ENCODE measurements around the gene NPR1.
"Not testable (repeated sequence)": the region's sequence is repeated elsewhere in the genome, so short reads cannot be mapped to it uniquely, and the experiment has no call there.

Gene NPR1

DNA sequence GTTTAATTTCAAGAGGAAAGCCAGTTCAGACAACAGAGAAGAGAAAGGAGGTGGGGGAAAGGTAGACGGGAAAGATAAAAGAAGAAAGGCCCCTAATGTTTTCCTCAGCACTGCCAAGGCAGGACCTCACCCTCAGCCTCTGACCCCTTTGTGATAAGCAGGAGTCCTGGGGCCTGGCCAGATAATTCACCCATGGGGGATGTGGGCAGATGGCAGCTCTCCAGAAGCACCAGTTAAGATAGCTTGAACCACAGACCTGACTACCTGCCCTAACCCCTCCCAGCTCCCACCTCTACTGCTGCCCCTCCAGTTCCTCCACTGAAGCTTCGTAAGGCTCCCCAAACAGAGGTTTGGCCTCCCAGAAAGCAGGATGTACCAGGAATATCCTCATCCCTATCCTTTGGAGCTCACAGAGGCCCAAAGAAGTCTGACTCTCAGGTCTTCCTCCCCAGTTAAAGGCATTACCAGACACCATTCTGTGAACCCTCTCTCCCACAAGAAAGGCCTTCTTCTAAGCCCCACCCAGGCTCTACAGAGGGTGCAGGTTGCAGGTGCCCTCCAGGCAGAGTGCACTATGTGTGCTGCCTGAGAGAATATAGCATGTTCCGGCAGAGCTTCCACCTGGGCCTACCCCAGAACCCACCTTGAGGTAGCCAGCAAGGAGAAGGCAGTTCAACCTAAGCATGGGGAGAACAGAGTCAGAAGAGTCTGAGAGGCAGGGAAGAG, 29.2 kb upstream of the NPR1 start:
- no peak for DNase-seq (ENCODE audit: low read depth in 2 of 2, low spot score in 1 of 2)

DNA sequence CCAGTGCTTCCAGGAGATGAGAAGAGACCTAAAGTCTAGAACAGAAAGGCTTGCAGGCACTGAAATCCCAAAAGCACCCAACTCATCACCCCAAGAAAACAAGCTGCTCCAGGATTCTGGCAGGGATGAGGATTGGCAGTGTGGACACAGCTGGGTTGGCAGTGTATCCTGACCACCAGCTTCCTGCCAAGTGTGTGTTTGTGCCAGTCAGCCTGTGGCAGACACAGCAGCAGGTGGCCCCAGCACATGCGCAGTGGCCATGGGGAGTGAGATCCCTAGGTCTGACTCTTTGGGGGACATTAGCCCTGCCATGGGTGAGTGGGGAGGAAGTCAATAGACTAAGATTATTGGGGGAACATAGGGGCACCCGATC, 28.6 kb upstream of the NPR1 start:
- no peak for DNase-seq (ENCODE audit: low read depth in 2 of 2, low spot score in 1 of 2)

DNA sequence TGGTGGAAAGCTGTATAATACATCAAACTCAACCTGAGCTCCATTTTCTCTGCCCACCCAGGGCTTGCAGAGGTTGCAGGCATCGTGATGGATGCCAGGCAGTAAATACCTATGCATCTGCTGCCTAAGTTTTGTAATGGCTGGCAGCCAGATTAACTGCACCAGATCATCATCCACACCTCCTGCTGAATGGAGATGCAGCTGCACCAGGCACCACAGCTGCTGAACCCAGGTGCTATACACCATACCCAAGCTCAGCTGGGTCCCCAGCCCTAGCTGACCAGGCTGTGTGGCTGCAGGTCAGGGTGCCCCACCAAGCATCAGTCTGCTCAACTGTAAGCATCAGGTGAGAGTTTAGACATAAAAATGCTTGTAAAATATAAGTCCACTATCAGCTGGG, 26.7 kb upstream of the NPR1 start:
- DNase-seq (ENCODE audit: low read depth in 2 of 2, low spot score in 1 of 2): no peak

DNA sequence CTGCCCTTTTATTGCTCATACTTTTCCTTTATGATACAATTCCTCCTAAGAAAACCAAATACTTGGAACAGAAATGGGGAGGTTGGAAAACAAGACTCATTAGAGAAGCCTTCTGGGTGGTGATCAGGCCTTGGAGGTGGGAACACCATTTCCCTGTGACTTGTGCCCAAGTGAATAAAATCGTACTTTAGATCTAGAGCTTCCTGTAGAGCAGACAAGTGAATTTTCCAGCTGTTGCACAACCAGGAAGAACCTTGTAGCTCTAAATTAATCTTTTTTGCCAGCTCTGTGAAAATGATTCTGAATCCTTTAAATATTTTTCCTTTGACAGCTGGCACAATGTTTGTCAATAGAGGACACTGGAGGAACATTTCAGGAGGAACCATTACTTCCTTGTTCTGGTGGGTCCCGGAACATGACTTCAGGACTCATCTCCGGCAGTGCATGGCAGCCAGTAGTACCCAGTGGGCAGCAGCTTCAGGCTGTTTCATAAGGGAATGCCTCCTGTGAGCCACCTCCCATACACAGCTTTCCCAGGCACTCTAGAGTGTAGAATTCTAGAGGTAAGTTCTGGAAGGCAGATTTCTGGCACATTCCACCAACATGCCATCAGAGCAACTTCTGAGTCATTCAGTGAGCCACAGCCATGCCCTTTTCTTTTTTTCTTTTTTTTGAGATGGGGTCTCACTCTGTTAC, 25.5 kb upstream of the NPR1 start:
- no peak for DNase-seq (ENCODE audit: low read depth in 2 of 2, low spot score in 1 of 2)

DNA sequence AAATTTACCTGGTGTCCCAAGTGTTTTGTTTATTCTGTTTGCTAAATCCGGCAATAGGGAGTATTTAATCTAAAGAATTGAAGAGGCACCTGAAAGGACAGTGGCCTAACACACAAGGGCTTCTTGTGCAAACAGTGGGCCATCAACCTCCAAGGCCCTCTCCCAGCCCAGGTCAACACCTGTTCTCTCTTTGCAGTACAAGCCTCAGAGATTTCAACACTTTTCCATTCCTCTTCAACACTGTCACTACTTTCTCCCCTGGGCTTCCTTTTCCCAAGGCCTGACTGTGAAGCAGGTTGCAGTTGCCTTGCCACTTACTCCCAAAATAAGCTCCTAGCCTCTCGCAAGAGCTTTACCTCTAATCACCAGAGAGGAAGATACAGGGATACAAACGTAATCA, 23.2 kb upstream of the NPR1 start:
- no peak for DNase-seq (ENCODE audit: low read depth in 2 of 2, low spot score in 1 of 2)

DNA sequence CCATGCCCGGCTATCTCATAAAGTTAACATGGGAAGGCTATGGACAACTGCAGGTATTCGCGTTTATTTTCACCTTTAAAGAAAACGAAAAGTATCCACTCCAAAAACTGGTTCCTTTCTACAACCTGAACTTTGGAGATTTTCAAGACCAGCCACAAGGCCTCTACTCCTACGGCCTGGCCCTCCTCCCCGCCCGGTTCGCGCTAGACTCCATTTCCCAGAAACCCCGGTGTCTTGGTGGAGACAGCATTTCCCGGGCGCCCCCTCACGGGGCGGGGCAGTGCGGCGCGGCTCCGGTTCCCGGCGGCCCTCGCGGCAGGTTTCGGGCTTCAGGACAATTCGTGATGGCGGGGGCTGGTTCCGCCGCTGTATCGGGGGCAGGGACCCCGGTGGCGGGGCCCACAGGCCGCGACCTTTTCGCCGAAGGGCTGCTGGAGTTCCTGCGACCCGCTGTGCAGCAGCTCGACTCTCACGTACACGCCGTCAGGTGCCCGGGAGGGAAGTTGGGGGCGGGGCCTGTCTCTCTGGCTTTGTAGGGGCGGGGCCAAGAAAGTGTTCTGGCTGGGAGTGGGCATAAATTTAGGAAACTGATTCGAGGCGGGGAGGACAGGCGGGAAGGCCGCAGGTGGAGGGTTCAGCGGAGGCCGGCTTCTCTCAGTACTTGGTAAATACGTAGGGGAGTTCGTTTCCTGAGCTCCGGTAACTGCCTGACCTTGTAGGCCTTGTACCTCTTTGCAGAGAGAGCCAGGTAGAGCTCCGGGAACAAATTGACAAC, 19.9 kb upstream of the NPR1 start, which contains the start of gene SNAPIN:
Gene SNAPIN, plus strand, starts transcription at position 304 of the 775 bp plus-strand sequence. Its CDS starts 41 bp downstream, at position 345.
- DNase-seq (ENCODE audit: low read depth in 2 of 2, low spot score in 1 of 2): peak; percentile 72 to 82

DNA sequence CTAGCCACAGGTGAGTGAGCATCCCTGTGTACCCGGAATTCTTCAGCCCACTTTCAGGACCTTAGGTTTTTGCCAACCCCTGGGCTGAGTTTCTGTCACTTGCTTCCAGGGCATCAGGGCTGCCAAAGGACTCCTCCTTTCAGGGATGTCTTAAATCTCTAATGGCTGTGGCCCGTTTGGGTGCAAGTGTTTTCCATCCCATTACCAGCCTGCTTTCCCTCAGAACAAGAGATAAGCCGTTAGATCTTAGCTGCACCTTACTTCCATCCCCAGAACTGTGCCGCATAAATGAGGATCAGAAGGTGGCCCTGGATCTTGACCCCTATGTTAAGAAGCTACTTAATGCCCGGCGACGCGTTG, 19.3 kb upstream of the NPR1 start:
- DNase-seq (ENCODE audit: low read depth in 2 of 2, low spot score in 1 of 2): no peak

DNA sequence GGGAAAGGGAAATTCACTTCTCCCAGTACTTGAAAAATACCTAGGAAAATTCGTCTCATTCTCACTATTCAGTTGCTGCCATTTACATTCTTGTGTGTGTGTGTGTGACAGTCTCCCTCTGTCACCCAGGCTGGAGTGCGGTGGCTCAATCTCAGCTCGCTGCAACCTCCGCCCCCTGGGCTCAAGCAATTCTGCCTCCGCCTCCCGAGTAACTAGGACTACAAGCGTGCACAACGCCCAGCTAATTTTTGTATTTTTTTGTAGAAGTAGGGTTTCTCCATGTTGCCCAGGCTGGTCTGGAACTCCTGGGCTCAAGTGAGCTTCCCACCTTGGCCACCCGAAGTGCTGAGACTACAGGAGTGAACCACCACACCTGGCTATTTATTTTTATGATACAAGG, 18.8 kb upstream of the NPR1 start:
- no peak for DNase-seq (ENCODE audit: low read depth in 2 of 2, low spot score in 1 of 2)

DNA sequence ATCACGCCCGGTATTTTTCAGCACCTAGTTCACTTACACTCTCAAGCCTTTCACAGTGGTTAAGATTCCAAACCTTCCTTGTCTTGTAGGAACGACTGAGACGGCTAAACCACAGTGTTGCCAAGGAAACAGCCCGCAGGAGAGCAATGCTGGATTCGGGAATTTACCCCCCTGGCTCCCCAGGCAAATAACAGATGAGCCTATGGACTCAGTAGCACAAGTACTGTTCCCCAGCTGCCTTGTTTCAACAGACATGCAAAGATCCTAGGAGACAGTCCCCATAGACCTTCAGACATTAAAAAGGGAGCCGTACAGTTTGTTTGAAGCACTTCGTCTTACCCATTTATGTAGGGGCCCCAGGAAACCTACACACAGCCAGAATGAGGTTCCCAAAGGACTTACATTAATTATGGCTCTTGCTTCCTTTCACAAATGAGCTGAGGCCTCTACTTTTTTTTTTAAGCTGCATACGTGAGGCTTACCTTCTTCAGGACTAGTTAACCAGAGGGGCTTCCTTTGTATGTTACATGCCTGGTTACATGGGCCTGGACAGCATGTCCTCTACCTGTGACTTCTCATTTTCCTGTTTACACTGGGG, 17.3 kb upstream of the NPR1 start:
- DNase-seq (ENCODE audit: low read depth in 2 of 2, low spot score in 1 of 2): no peak

DNA sequence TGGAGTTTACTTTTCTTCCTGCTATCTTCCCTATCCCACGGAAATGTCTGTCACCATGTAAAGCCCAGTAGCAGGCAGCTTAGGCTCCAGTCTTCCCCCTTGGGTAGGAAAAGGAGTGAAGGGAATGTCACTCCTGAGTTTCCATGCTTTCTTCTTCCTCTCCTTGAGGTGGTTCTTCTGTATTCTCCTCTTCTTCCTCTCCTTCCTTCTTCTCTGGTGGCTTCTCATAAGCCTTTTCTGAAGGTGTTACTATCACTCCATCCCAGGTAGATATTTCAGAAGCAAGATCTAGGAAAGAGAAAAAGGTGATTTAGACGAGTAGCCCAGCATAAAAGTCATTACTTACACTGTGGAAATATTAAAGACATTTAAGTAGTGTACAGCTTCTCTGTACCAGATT, 16.2 kb upstream of the NPR1 start:
- no peak for DNase-seq (ENCODE audit: low read depth in 2 of 2, low spot score in 1 of 2)

DNA sequence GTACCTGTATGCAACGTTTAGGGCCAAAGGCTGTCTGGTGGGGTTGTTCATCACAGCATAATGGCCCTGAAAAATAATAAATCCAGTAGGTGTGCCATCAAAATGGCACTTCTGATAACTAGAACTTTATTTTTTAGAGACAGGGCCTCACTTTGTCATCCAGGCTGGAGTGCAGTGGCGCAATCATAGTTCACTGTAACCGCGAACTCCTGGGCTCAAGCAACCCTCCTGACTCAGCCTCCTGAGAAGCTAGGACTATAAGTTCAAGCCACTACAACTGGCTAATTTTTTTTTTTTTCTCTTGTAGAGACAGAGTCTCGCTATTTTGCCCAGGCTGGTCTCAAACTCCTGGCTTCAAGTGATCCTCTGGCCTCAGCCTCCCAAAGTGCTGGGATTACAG, 15.3 kb upstream of the NPR1 start:
- DNase-seq (ENCODE audit: low read depth in 2 of 2, low spot score in 1 of 2): no peak

DNA sequence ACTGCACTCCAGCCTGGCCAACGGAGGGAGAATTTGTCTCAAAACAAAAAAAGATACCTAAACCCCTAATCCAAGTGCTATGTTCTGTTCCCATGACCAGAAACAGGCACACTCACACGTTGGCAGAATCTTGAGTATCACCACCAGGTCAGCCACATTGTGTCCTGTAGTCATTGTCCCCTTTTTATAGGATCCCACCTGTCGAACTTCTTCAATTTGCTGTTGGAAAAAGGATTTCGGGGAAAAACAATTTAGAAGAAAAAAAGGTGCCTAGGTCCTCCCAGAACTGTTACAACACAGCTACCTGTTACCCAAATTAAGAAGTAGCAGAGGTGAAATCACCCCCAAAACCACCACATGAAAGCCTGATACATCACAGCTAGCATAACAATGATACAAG, 11.0 kb upstream of the NPR1 start:
- DNase-seq (ENCODE audit: low read depth in 2 of 2, low spot score in 1 of 2): no peak

DNA sequence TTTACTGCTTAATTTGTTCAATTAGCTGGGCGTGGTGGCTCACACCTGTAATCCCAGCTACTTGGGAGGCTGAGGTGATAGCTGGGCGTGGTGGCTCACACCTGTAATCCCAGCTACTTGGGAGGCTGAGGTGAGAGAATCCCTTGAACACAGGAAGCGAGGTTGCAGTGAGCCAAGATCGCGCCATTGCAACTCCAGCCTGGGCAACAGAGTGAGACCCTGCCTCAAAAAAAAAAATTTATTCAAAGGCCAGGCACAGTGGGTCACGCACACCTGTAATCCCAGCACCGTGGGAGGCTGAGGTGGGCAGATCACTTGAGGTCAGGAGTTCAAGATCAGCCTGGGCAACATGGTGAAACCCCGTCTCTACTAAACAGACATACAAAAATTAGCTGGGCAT, 9.8 kb upstream of the NPR1 start:
- not testable (repeated sequence) for DNase-seq (ENCODE audit: low read depth in 2 of 2, low spot score in 1 of 2)

DNA sequence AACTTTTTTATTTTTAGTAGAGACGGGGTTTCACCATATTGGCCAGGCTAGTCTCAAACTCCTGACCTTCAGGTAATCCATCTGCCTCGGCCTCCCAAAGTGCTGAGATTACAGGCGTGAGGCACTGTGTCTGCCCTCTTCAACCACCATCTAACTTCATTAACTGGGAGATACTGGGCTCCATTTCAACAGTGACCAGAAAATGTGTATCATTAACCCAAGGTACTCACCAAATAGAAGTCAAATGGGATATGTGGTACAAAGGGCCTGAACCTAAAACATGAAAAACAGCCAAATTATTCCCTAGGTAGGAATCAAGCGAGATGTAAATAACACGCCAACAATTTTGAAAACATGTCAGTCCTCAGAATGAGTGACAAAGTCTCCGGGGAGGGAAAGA, 8.9 kb upstream of the NPR1 start:
- no peak for DNase-seq (ENCODE audit: low read depth in 2 of 2, low spot score in 1 of 2)

DNA sequence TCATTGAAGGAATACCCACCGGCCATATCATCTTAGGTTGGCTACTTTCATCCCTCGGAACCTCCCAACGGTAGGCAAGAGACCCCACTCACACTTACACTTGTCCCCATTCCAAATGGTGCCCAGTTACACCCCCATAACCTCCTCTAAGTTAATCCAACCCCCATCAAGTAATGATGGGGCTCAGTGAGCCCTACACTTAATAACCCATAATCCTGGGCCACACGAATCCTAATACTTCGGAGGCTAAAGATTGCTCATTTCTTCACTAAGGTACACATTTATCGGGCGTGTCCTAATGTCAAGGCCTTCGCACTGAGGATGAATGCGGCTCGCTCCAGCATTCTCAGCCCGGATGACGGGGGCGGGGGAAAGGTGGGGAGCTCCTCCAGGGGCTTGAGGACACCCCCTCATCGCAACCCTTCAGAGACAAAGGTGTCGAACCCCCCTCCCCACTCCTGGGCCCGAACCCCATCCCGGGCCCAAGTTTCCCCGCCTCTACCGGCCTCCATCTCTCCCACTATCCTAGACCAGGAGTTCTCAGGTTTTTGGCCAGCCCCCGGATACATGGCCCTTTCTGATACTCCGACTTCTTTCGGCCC, 8.1 kb upstream of the NPR1 start:
- no peak for DNase-seq (ENCODE audit: low read depth in 2 of 2, low spot score in 1 of 2)

DNA sequence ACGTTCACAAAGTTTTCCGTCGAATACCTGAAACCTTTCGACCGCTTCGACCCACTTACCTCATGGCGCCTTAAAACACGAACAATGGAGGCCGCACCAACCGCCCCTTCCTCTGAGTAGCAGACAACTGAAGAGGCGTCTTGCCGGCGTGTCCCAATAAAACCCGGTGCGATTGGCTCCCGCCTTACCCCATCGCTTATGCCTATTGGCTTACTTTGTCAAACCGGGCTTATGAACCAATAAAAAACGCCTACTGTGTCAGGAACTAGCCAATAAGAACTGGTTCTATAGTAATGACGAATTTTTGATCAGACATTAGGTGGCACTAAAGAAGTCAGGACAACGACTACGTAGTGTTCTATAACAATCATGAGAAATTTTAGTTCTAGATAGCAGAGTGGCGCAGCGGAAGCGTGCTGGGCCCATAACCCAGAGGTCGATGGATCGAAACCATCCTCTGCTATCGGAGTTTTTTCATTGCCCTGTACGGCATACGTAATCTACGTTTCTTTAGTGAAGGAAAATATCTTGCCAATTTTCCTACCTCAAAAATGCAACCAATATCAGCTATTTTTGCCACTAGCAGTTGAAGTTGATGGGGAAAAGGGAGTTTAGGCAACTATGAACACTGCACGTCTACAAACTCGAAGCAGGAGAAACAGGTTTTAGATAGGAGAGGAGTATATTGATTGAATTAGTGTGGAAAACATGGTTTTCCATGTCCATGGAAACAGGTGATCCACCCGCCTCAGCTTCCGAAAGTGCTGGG, 7.4 kb upstream of the NPR1 start, which contains the start of gene ILF2:
Gene ILF2, minus strand, starts transcription at position 135 of the 769 bp plus-strand sequence. Its CDS starts 71 bp downstream, at position 64.
- DNase-seq (ENCODE audit: low read depth in 2 of 2, low spot score in 1 of 2): peak; percentile 91 to 95

DNA sequence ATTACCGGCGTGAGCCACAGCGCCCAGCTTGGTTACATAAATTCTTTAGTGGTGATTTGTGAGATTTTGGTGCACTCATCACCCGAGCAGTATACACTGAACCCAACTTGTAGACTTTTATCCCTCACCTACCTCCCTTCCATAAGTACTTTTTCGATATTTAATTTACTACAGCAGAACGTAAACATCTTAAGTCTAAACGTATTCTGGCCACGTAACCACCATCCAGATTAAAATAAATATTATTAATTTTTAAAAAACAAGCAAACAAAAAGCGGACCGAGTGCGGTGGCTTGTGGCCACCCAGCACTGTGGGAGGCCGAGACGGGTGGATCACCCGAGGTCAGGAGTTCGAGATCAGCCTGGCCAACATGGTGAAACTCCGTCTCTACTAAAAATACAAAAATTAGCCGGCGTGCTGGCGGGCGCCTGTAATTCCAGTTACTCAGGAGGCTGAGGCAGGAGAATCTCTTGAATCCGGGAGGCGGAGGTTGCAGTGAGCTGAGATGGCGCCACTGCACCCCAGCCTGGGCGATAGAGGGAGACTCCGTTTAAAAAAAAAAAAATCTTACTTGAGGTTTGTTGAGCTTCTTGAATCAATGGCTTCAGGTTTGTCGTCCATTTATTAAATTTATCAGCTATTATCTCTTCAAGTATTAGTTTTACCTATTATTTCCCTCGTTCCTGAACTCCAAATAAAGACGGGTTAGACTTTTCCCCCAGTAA, 6.7 kb upstream of the NPR1 start:
- not testable (repeated sequence) for DNase-seq (ENCODE audit: low read depth in 2 of 2, low spot score in 1 of 2)

DNA sequence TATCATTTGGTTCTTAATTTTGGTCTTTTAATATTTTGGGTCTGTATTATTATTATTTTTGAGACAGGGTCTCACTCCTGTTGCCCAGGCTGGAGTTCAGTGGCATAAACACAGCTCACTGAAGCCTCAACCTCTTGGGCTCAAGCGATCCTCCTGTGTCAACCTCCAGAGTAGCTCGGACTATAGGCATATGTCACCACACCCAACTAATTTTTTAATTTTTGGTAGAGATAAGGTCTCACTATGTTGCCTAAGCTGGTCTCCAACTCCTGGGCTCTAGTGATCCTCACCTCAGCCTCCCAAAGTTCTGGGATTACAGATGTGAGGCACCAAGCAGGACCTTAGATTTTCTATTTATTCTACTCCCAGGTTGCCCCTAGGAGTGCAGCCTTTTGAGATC, 5.0 kb upstream of the NPR1 start:
- no peak for DNase-seq (ENCODE audit: low read depth in 2 of 2, low spot score in 1 of 2)

DNA sequence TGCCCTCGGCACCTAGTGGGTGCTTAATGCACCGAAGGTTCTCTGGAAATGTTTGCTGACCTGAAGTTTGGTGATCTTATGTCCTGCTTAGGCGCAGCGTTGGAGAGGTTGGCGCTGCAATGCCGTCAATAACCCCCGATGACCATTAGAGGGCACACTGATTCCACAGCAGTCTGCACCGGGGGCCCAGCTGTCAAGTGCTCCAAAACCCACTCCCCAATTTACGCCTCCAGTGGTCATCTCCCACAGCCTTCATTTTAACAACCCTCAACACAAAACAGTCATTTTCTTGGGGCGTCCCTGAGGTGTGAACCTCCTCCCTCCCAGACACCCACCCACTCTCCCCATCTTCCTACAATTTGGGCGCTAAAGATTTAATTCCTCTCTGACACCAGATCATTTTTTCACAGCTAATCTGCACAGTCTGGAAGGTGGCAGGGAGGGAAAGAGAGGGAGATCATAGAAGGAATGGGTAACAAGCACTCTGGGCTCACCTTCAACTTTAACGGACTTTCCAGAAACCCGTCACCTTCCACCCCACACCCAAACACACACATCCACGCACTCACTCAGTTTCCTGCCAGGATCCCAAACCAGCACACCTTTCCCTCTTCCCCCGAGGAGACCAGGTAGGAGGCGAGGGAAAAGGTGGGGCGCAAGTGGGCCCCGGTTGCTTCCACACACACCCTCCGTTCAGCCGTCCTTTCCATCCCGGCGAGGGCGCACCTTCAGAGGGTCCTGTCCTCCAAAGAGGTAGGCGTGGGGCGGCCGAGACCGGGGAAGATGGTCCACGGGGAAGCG, 570 bp upstream of the NPR1 start:
- no peak for DNase-seq (ENCODE audit: low read depth in 2 of 2, low spot score in 1 of 2)

All from stimulated activated CD8-positive, alpha-beta memory T cell treated with anti-CD3 and anti-CD28 coated beads, Interleukin-4, amount 100 ng/mL, for 4 hours (primary cell).